ENCODE measurements around the gene C5orf58.

GRCh38 chr5:170287532-170287931 lies 54.7 kb downstream of the C5orf58 start:
- no peak for TF ChIP-seq CTCF (optimal IDR thresholded peaks at IDR 0.05 in 1 of 3, IDR thresholded peaks at IDR 0.05 in 1 of 3, conservative IDR thresholded peaks at IDR 0.05 in 1 of 3; ENCODE audit: extremely low read depth in 1 of 3, insufficient read depth in 2 of 3, low read length in 3 of 3)
- no peak for TF ChIP-seq EZH2 (IDR thresholded peaks at IDR 0.05; ENCODE audit: low read length)

Data from keratinocyte (primary cell).